Calu3 (cell line): ENCODE data around the gene TRIM10. TPM values are rescaled to one million over a fixed set of nuclear protein-coding genes. Genes with fewer than 3 reads are reported as not detected.

Experiments used
- BruUV-seq: library from RNA; stranded (reverse); fragments of 400-500 nt; replicated peaks from 2 replicates; lab custom pipeline; 2021; lab: Mats Ljungman, UMichigan
- CTCF ChIA-PET: fragments of 300-600 bp; sonication (Branson Sonifier 250); formaldehyde crosslinking; loops from one replicate; lab custom pipeline; 2022; ENCODE audit warnings: antibody characterized with exemption; lab: Charles Lee
- DNase-seq: peaks from one replicate; pipeline ENCODE4 v3.0.0; 2022
- H3K27ac Mint-ChIP-seq: one replicate; pipeline ENCODE4 v1.8.0; 2022; ENCODE audit warnings: mixed read lengths; ENCODE audit not compliant: unreplicated experiment
- H3K27me3 Mint-ChIP-seq: one replicate; pipeline ENCODE4 v1.8.0; 2022; ENCODE audit warnings: mixed read lengths; ENCODE audit not compliant: unreplicated experiment
- H3K36me3 Mint-ChIP-seq: one replicate; pipeline ENCODE4 v1.8.0; 2022; ENCODE audit warnings: mild to moderate bottlenecking, moderate library complexity, mixed read lengths; ENCODE audit not compliant: insufficient read depth, unreplicated experiment
- H3K4me1 Mint-ChIP-seq: one replicate; pipeline ENCODE4 v1.8.0; 2022; ENCODE audit warnings: mild to moderate bottlenecking, low read depth, mixed read lengths; ENCODE audit not compliant: unreplicated experiment
- H3K4me3 Mint-ChIP-seq: one replicate; pipeline ENCODE4 v1.8.0; 2022; ENCODE audit warnings: mild to moderate bottlenecking, low read depth, moderate library complexity, mixed read lengths; ENCODE audit not compliant: unreplicated experiment
- H3K9me3 Mint-ChIP-seq: one replicate; pipeline ENCODE4 v1.8.0; 2022; ENCODE audit warnings: low read depth, mixed read lengths; ENCODE audit not compliant: unreplicated experiment
- CTCF ChIP-seq: fragments of 200-600 bp; IDR thresholded peaks from one replicate; pipeline ENCODE4 v1.8.0; 2022; ENCODE audit warnings: antibody characterized with exemption; ENCODE audit not compliant: unreplicated experiment
- intact Hi-C: fragments of 100-400 bp; cut with micrococcal nuclease; formaldehyde crosslinking; loops from one replicate; pipeline ENCODE4 v1.10.0; 2022; ENCODE audit not compliant: unreplicated experiment
- total RNA-seq: library from RNA; stranded (reverse); gene quantifications from 2 replicates; pipeline ENCODE4 v1.2.3, GENCODE V29; 2022

The TRIM10 gene
- total RNA-seq, 1 experiment from 2014 or later: 1.8 TPM

- intact Hi-C loops: loop anchor here (1.0 to 2.0 kb wide), 4 partner anchors 10 to 67 kb away; partner anchors contain the start of genes PPP1R11 and TRIM31
These were observed 57.8 kb downstream of the TRIM10 start for GRCh38 chr6:30102970-30103871.

GRCh38 chr6:30102414-30102969 lies 58.5 kb downstream of the TRIM10 start:
- peak overlapping the region; percentile 87 for H3K4me3 Mint-ChIP-seq
- intact Hi-C loops: loop anchor here (2.0 kb wide), 1 partner anchor 36 kb away; the partner anchor contains the start of gene PPP1R11
- no TSS peak for BruUV-seq
- H3K9me3 Mint-ChIP-seq: no peaks in the 10 kb centered on the region
- H3K36me3 Mint-ChIP-seq: peaks cover 86% of the 10 kb centered on the region
- H3K27me3 Mint-ChIP-seq: no peaks in the 10 kb centered on the region
- no peak for TF ChIP-seq CTCF
- H3K27ac Mint-ChIP-seq: peak overlapping the region; percentile 70
- CTCF ChIA-PET: interaction anchor here (0.8 to 6.4 kb wide), 19 partner anchors 10 to 453 kb away, joined by 3 to 168 read pairs (median 4); partner anchors contain the start of genes TRIM26, TRIM31 and TRIM40
- no peak for DNase-seq
- peaks cover 61% of the 10 kb centered on the region for H3K4me1 Mint-ChIP-seq

More at GRCh38 chr6:30102970-30103871, 57.8 kb downstream of the TRIM10 start:
- peaks cover 61% of the 10 kb centered on the region for H3K4me1 Mint-ChIP-seq
- H3K4me3 Mint-ChIP-seq: peak overlapping the region; percentile 87
- DNase-seq: peak; percentile 90
- TF ChIP-seq CTCF: peak; percentile 94
- CTCF ChIA-PET: interaction anchor here (0.7 to 6.4 kb wide), 13 partner anchors 9 to 265 kb away, joined by 3 to 168 read pairs (median 4); partner anchors contain the start of genes POLR1H, TRIM26, TRIM31 and TRIM40
- H3K36me3 Mint-ChIP-seq: peaks cover 89% of the 10 kb centered on the region
- peak overlapping the region; percentile 70 for H3K27ac Mint-ChIP-seq
- TSS peak; percentile 8 for BruUV-seq
- H3K27me3 Mint-ChIP-seq: no peaks in the 10 kb centered on the region
- no peaks in the 10 kb centered on the region for H3K9me3 Mint-ChIP-seq

Other genes with a start within 250 kb of the TRIM10 start
- 451 and 963 TPM in 2 replicates for gene HLA-A, start 218.7 kb downstream of the TRIM10 start, total RNA-seq
- gene POLR1H, start 99.9 kb downstream of the TRIM10 start, total RNA-seq: 25.1 and 25.2 TPM in 2 replicates
- 72.8 and 75.2 TPM in 2 replicates for gene PPP1R11, start 94.0 kb downstream of the TRIM10 start, total RNA-seq
- gene RNF39, start 85.4 kb downstream of the TRIM10 start, total RNA-seq: 1.3 and 1.4 TPM in 2 replicates
- 161 and 181 TPM in 2 replicates for gene TRIM31, start 48.1 kb downstream of the TRIM10 start, total RNA-seq
- 0.29 TPM in 1 of 2 replicates, not detected in the other for gene TRIM40, start 25.1 kb downstream of the TRIM10 start, total RNA-seq
- gene TRIM15, start 2.3 kb upstream of the TRIM10 start, total RNA-seq: 11.8 and 13.5 TPM in 2 replicates
- gene TRIM26, start 52.2 kb upstream of the TRIM10 start, total RNA-seq: 89.9 and 118 TPM in 2 replicates
- gene TRIM39, start 165.7 kb upstream of the TRIM10 start, total RNA-seq: 22.0 and 22.3 TPM in 2 replicates
- gene RPP21, start 183.9 kb upstream of the TRIM10 start, total RNA-seq: 53.3 and 64.2 TPM in 2 replicates